Measurements from ENCODE around the gene ARFGAP2.

ARFGAP2 gene

DNA sequence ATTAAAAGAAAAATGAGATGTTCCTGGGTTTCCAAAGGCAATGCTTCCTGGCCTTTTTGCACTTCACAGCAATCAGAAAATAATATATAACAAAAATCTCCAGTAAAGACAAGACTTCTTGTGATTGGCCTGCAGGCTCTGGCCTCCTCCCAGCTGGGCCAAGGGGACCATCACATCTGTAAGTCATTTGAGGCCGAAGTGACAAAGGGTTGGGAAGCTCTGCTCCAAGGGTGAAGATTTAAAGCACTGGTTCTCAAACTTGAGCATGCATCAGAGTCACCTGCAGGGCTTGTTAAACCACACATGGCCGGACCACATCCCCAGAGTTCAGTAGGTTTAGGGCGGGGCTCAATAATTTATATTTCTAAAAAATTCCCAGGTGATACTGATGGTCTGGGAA, 32.1 kb downstream of the ARFGAP2 start:
- in situ Hi-C loops (cut with MboI; ENCODE audit: low pct_unique_long_range_greater_than_20kb, low sequenced_read_pairs, unreplicated experiment), result no loop called here
- no peak for DNase-seq (ENCODE audit: low spot score)
- TF ChIP-seq, protein P1, sequence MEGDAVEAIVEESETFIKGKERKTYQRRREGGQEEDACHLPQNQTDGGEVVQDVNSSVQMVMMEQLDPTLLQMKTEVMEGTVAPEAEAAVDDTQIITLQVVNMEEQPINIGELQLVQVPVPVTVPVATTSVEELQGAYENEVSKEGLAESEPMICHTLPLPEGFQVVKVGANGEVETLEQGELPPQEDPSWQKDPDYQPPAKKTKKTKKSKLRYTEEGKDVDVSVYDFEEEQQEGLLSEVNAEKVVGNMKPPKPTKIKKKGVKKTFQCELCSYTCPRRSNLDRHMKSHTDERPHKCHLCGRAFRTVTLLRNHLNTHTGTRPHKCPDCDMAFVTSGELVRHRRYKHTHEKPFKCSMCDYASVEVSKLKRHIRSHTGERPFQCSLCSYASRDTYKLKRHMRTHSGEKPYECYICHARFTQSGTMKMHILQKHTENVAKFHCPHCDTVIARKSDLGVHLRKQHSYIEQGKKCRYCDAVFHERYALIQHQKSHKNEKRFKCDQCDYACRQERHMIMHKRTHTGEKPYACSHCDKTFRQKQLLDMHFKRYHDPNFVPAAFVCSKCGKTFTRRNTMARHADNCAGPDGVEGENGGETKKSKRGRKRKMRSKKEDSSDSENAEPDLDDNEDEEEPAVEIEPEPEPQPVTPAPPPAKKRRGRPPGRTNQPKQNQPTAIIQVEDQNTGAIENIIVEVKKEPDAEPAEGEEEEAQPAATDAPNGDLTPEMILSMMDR (IDR thresholded peaks at IDR 0.05; ENCODE audit: extremely low read depth, insufficient read depth, missing control alignments), result no peak

DNA sequence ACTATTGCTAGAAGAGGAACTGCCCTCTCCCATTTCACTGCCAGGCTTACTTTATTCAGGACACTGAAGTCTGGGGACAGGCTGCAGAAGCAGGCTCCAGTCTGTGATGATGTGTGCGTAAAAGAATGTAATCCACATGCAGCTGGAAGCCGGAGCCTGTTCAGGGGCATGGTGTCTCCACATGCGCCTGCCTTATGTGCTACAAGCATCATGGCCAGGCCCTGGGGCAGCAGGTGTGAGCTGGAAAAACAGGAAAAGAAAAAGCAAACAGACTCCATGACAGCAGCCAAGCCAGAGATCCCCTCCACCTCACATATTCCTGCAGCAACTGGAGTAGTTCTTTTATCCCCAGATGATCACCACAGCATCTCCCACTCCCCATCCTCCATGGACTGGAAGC, 33.4 kb downstream of the ARFGAP2 start:
- TF ChIP-seq, protein P1 (IDR thresholded peaks at IDR 0.05; ENCODE audit: extremely low read depth, insufficient read depth, missing control alignments), result no peak
- no peak for DNase-seq (ENCODE audit: low spot score)
- in situ Hi-C loops (cut with MboI; ENCODE audit: low pct_unique_long_range_greater_than_20kb, low sequenced_read_pairs, unreplicated experiment), result no loop called here

DNA sequence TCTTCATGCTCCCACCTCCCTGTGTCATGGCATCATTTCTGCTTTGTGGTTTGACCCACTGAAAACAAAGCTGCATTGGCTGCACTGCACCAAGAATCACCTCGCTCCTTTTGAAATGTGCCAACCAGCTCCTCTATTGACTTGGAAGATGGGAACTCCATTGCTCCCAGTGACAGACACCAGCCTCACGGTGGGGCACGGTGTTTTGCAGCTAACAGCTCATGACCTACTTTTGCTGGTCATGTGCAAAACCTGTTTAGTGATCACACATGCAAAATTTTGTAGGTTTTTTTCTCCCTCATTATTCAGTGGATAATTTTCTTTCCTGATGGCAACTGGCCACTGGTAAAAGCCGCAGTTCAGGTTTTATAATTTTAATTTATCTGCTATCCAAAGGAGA, 36.8 kb downstream of the ARFGAP2 start:
- in situ Hi-C loops (cut with MboI; ENCODE audit: low pct_unique_long_range_greater_than_20kb, low sequenced_read_pairs, unreplicated experiment), result no loop called here
- TF ChIP-seq, protein P1 (IDR thresholded peaks at IDR 0.05; ENCODE audit: extremely low read depth, insufficient read depth, missing control alignments), result no peak
- no peak for DNase-seq (ENCODE audit: low spot score)

DNA sequence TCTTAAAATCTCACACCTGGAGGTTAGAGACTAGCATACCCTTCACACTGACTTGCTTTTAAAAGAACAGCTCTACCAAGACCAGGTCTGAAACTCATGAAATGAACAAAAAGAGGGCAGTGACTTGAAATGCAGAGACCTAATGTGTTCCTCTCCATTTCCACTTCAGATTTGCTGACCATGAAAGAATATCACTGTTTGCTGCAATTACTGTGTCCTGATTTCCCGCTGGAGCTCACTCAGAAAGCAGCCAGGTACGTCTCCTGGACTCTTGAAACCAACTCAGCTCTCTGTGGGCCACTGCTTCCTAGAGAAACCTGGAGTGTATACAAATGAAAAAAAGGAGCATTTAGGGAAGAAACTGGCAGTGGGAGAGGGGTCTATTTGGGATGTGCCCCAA, 39.2 kb downstream of the ARFGAP2 start:
- no peak for DNase-seq (ENCODE audit: low spot score)
- in situ Hi-C loops (cut with MboI; ENCODE audit: low pct_unique_long_range_greater_than_20kb, low sequenced_read_pairs, unreplicated experiment), result no loop called here
- TF ChIP-seq, protein P1 (IDR thresholded peaks at IDR 0.05; ENCODE audit: extremely low read depth, insufficient read depth, missing control alignments), result no peak

DNA sequence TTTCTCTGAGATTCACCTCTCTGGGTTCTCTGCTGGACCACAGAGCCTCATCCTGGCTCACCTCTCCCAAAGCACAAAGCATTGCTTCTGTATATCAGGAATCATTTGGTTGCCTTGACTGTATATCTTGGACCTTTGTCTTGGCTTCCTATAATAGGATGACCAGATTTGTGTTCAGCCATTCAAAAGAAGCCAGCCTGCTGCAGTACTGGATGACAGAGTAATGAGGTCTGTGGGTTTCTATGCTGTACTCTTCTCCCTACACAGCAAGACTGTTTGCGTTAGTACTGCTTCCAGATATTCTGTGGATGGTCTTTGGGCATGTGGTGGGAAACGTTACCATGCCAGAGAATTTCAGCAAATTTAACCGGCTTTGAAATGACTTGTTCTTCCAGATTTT, 39.8 kb downstream of the ARFGAP2 start:
- TF ChIP-seq, protein P1 (IDR thresholded peaks at IDR 0.05; ENCODE audit: extremely low read depth, insufficient read depth, missing control alignments), result no peak
- DNase-seq (ENCODE audit: low spot score), result no peak
- in situ Hi-C loops (cut with MboI; ENCODE audit: low pct_unique_long_range_greater_than_20kb, low sequenced_read_pairs, unreplicated experiment), result no loop called here

DNA sequence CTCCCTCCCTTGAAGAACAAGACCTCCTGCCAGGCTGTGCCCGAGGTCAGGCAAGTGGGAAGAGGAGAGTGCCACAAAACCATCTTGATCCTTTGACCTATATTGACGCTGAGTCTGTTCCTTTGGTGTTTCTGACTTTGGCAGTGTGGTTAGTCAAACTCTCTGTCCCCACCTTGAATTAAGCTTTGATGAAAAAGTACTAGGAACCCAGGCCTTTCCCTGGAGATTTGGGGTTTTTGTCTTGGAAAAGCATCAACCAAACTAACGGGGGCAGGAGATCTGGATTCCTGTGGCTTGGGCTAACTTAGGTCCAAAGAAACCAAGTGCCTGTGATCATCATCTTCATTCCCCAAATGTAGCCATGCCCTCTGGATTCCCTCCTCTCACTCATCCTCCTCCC, 40.4 kb downstream of the ARFGAP2 start:
- in situ Hi-C loops (cut with MboI; ENCODE audit: low pct_unique_long_range_greater_than_20kb, low sequenced_read_pairs, unreplicated experiment), result no loop called here
- DNase-seq (ENCODE audit: low spot score), result no peak
- TF ChIP-seq, protein P1 (IDR thresholded peaks at IDR 0.05; ENCODE audit: extremely low read depth, insufficient read depth, missing control alignments), result no peak

DNA sequence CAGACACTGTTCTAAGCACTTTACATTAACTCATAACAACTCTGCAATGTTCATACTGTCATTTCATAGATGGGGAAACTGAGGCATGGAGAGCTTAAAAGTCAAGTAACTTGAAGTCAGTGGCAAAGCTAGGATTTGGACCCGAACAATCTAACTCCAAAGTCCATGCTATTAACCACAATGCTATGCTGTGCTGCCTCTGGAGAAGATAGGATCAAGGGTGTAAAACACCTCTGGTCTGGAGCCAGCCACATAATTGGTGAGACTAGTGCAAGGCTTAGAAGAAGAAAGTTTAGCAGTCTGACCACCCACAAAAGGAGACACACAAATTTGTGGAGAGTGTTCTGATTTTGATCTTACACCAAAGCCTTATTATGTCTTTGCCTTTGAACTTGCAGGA, 43.7 kb downstream of the ARFGAP2 start:
- TF ChIP-seq, protein P1 (IDR thresholded peaks at IDR 0.05; ENCODE audit: extremely low read depth, insufficient read depth, missing control alignments), result no peak
- no peak for DNase-seq (ENCODE audit: low spot score)

More for the DNA sequence above, 43.7 kb downstream of the ARFGAP2 start:
- in situ Hi-C loops (cut with MboI; ENCODE audit: low pct_unique_long_range_greater_than_20kb, low sequenced_read_pairs, unreplicated experiment), result no loop called here
